Measurements from ENCODE around the gene IGLON5. TPM values are rescaled to one million over a fixed set of nuclear protein-coding genes. Genes with fewer than 3 reads are reported as not detected.

Gene IGLON5
- total RNA-seq (ENCODE audit: low replicate concordance) = not detected in 2 replicates

DNA sequence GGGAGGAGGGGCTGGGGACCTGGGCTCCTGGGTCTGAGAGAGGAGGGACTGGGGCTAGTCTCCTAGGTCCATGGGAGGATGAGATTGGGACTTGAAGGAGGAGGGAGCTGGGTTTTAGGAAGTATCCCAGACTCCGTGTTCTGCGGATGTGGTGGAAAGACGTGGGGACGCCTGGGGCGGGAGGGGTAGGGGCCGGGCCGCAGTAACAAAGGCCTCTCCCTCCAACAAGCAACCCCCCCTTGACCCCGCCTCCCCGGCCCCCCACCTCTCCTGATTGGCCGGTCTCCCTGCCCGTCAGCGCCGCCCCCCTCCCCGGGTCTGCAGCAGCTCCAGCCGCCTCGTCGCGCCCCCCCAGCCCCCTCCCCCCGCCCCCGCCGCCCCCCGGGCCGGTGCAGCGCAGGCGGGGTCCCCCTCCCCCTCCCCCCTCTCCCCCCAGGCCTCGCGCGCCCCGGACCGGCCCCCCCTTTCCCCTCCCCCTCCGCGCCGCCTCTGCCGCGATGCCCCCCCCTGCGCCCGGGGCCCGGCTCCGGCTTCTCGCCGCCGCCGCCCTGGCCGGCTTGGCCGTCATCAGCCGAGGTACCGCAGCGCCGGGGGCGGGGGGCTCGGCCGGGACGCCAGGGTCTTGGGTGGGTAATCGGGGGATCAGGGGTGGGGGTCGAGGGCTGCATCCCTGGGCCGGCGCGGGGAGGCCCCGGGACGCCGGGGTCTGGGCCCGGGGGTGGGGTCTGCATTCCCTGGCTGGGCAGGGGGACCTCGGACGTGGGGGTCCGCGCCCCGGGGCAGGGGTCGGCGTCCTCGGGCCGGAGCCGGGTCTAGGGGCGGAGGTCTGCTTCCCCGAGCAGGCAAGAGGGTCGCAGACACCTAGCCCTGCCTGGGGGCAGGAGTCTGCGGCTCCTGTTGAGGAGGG, at the start of gene IGLON5:
Gene IGLON5 (plus strand): TSS at position 294 of the 907 bp plus-strand sequence. CDS start 204 bp downstream, at position 498.

DNA sequence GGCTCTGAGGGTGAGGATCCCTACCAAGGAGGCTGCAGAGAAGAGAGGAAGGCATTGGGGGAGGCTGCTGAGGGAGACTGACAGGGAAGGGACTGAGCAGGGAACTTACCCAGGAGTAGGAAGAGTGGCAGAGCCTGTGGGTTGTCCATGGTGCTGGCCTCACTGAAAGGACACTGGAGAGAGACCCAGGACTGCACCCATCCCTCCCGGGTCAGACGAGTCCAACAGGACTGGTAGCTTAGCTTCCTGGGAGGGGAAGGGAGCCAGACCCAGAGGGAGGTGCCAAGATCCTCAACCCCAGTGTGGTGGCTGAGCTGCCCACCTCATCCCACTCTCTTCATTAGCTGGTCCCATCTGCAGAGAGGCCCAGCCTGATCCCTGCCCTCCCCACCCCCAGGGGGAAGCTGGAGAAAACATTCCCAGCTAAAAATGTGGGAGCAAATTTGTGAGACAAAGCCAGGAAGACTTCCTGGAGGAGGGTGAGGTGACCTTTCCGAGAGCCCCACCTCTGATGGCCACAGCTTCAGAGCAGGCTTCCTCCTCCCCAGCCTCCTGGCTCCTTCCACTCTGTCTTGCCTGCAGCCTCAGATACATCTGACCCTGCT, 30.6 kb downstream of the IGLON5 start, which contains the start of gene VSIG10L:
Gene VSIG10L (minus strand): TSS at position 164 of the 605 bp plus-strand sequence. CDS start 15 bp downstream, at position 149.

DNA sequence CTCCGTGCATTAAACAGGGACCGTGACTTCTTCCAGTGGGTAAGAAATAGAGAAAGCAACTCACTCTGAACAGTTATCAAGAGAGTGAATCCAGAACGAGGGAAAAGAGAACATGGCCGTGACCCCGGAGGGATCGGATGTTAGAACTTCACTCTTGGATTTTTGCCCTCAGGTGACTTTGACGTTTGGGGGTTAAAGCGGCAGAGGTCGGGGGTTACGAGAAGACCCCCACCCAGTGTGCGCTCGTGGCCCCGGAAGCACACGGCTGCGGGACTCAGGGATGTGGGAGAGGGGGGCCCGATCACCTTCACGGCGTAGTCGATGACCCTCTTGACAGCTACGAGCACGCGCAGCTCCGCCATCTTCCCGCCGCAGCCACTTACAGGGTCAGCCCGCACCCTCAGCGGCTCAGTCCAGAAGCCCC, 54.5 kb downstream of the IGLON5 start, which contains the start of gene ETFB:
Gene ETFB (minus strand): TSS at position 424 of the 424 bp plus-strand sequence. CDS start 62 bp downstream, at position 362.

DNA sequence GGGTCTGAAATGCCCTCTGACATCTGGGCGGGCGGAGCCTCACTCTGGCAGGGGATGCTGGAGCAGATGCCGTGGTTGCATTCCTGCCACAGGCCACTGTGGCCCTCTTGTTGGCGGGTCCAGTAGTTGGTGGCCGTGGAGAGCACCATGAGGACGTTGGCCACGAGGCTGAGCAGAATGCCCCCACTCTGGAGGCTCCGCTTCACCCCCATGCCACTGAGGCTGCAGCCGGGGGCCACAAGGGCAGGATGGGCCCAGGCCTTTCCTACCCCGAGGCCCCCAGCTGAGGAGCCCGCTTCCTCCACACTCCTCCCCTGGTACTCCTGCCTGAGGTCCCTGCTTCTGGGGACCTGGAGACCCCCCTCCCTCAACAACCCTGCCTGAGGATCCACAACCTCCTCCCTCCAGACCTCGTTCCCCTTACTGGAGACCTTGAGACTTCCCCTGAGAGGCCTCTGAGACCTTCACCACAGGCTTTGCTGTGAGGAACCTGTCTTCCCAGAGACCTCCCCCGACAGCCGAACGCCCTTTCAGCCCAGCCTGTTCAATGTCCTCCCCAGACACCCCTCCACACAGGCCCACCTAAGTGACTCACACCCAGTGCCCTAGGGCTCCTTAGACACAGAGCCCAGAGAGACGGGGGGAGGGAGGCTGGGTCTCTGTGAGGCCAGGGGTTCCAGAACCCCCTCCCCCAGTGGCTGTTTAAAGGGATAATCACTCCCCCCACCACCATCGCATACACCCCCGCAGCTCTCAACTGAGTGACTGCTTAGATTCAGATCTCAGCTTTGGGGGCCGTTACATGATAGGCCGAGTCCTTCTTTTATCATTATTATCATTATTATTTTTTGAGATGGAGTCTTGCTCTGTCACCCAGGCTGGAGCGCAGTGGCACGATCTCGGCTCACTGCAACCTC, 57.2 kb downstream of the IGLON5 start, which contains the start of gene CLDND2:
Gene CLDND2 (minus strand): TSS at position 638 of the 917 bp plus-strand sequence. CDS start 426 bp downstream, at position 212.

DNA sequence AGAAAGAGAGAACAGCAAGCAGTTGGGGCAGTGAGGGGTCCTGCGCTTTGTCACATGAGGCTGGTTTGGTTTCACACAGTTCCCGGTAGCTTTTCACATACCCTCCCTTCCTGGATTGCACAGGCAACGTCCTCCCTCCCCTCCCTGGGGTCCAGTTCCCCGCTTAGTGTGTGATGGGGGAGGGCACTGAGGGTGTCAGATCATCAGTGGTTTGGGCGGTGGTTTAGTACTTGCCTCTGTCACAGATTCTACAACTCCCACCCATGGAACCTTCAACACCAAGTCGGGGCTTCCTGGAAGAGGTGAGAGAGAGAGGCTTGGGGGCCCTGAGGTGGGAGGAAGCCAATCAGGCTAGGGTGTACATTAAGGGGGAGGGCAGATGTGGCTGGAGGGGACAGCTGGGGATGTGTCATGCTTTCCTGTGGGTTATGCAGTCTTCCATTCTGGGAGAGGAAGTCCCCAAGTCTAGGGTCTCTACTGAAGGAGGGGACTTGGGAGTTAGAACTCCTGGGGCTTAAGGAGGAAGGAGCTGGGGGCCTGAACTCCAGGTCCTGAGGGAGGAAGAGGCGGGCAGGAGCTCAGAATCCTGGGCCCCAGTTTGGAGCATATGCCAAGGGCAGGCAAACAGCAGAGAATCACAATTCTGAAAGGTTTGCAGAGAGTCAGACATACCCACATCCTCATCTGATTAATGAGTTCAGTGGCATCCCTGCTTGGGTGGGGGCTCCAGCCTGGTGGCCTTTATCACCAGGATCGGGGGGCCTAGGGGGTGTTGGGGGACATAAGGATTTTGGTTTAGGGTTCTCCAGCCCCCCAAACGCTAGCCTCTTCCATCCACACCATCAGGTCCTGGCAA, 61.4 kb downstream of the IGLON5 start, which contains the start of gene NKG7:
Gene NKG7 (minus strand): TSS at position 6 of the 856 bp plus-strand sequence. CDS start 119 bp downstream, outside the sequence.

Other genes with a start within 250 kb of the IGLON5 start
- not detected in 2 replicates for gene KLK13, start 246.6 kb upstream of the IGLON5 start, total RNA-seq (ENCODE audit: low replicate concordance)
- not detected in 2 replicates for gene KLK14, start 228.8 kb upstream of the IGLON5 start, total RNA-seq (ENCODE audit: low replicate concordance)
- 1.9 and 5.3 TPM in 2 replicates for gene CTU1, start 203.2 kb upstream of the IGLON5 start, total RNA-seq (ENCODE audit: low replicate concordance)
- gene SIGLEC9, start 186.7 kb upstream of the IGLON5 start, total RNA-seq (ENCODE audit: low replicate concordance) = not detected in 2 replicates
- gene SIGLEC7, start 169.3 kb upstream of the IGLON5 start, total RNA-seq (ENCODE audit: low replicate concordance) = not detected in 2 replicates
- gene CD33, start 86.6 kb upstream of the IGLON5 start, total RNA-seq (ENCODE audit: low replicate concordance) = not detected in 2 replicates
- gene SIGLECL1, start 60.6 kb upstream of the IGLON5 start, total RNA-seq (ENCODE audit: low replicate concordance) = not detected in 2 replicates
- 0.23 and 0.30 TPM in 2 replicates for gene VSIG10L, start 30.5 kb downstream of the IGLON5 start, total RNA-seq (ENCODE audit: low replicate concordance)
- 202 and 403 TPM in 2 replicates for gene ETFB, start 54.7 kb downstream of the IGLON5 start, total RNA-seq (ENCODE audit: low replicate concordance)
- gene CLDND2, start 57.4 kb downstream of the IGLON5 start, total RNA-seq (ENCODE audit: low replicate concordance) = not detected in 2 replicates
- not detected in 2 replicates for gene NKG7, start 61.0 kb downstream of the IGLON5 start, total RNA-seq (ENCODE audit: low replicate concordance)
- gene LIM2, start 76.3 kb downstream of the IGLON5 start, total RNA-seq (ENCODE audit: low replicate concordance) = not detected in 2 replicates
- gene C19orf84, start 78.9 kb downstream of the IGLON5 start, total RNA-seq (ENCODE audit: low replicate concordance) = not detected in 2 replicates
- gene SIGLEC10, start 106.0 kb downstream of the IGLON5 start, total RNA-seq (ENCODE audit: low replicate concordance) = not detected in 2 replicates
- not detected in 2 replicates for gene SIGLEC8, start 146.8 kb downstream of the IGLON5 start, total RNA-seq (ENCODE audit: low replicate concordance)
- not detected in 2 replicates for gene CEACAM18, start 166.9 kb downstream of the IGLON5 start, total RNA-seq (ENCODE audit: low replicate concordance)
- not detected in 2 replicates for gene SIGLEC12, start 190.2 kb downstream of the IGLON5 start, total RNA-seq (ENCODE audit: low replicate concordance)
- not detected in 2 replicates for gene SIGLEC6, start 220.0 kb downstream of the IGLON5 start, total RNA-seq (ENCODE audit: low replicate concordance)

All from smooth muscle cell of the coronary artery (primary cell).